Measurements from ENCODE around the gene MYCBP2. TPM values are rescaled to one million over a fixed set of nuclear protein-coding genes. Genes with fewer than 3 reads are reported as not detected.
"Not testable (repeated sequence)": the region's sequence is repeated elsewhere in the genome, so short reads cannot be mapped to it uniquely, and the experiment has no call there.

The MYCBP2 gene
- total and polyA plus RNA-seq, 8 donors = 70.4 to 105 (median 79.1) TPM

- Histone ChIP-seq H3K27me3 (no peaks in the 10 kb centered on the region), H3K9me3 (no peaks in the 10 kb centered on the region), H3K27ac (no peak overlapping the region), H3K4me1 (no peaks in the 10 kb centered on the region), H3K36me3 (peaks cover 0 to 86% of the 10 kb centered on the region in 2 donors), H3K4me3 (no peak overlapping the region)
- TF ChIP-seq CTCF (IDR thresholded peaks at IDR 0.05) = no peak
- DNase-seq (no peak), ATAC-seq (no peak)
- intact Hi-C loops (cut with DNase I) = no loop called here
These were observed 113.2 kb downstream of the MYCBP2 start for GRCh38 chr13:77213644-77214043.

GRCh38 chr13:77207943-77208342 is 119.0 kb downstream of the MYCBP2 start:
- DNase-seq (no peak), ATAC-seq (no peak)
- Histone ChIP-seq H3K36me3 (peaks cover 0 to 65% of the 10 kb centered on the region in 2 donors), H3K27me3 (no peaks in the 10 kb centered on the region), H3K27ac (no peak overlapping the region), H3K4me3 (no peak overlapping the region), H3K4me1 (no peaks in the 10 kb centered on the region), H3K9me3 (no peaks in the 10 kb centered on the region)
- no peak for TF ChIP-seq CTCF (IDR thresholded peaks at IDR 0.05)
- intact Hi-C loops (cut with DNase I) = no loop called here

GRCh38 chr13:77198995-77199394 is 127.9 kb downstream of the MYCBP2 start:
- H3K9me3 ChIP-seq; H3K4me1 ChIP-seq; ATAC-seq; intact Hi-C loops (cut with DNase I); H3K27me3 ChIP-seq; H3K4me3 ChIP-seq; H3K27ac ChIP-seq; DNase-seq: not testable (repeated sequence)
- peaks cover 0 to 42% of the 10 kb centered on the region in 2 donors for H3K36me3 ChIP-seq

- H3K4me3 ChIP-seq = no peak overlapping the region
- H3K27ac ChIP-seq = no peak overlapping the region
- H3K4me1 ChIP-seq = no peaks in the 10 kb centered on the region
- H3K27me3 ChIP-seq = no peaks in the 10 kb centered on the region
- intact Hi-C loops (cut with DNase I) = no loop called here
- H3K9me3 ChIP-seq = no peaks in the 10 kb centered on the region
- no peak for ATAC-seq
- H3K36me3 ChIP-seq = peaks cover 0 to 69% of the 10 kb centered on the region in 2 donors
- TF ChIP-seq CTCF (IDR thresholded peaks at IDR 0.05) = no peak
- DNase-seq = no peak
These were observed 130.8 kb downstream of the MYCBP2 start for GRCh38 chr13:77196052-77196618.

GRCh38 chr13:77190349-77190958 is 136.4 kb downstream of the MYCBP2 start:
- H3K4me1 ChIP-seq = no peaks in the 10 kb centered on the region
- intact Hi-C loops (cut with DNase I) = no loop called here
- H3K36me3 ChIP-seq = peaks cover 0 to 71% of the 10 kb centered on the region in 2 donors
- no peaks in the 10 kb centered on the region for H3K27me3 ChIP-seq
- H3K4me3 ChIP-seq = no peak overlapping the region
- H3K27ac ChIP-seq = no peak overlapping the region
- ATAC-seq = no peak
- no peaks in the 10 kb centered on the region for H3K9me3 ChIP-seq
- TF ChIP-seq CTCF (IDR thresholded peaks at IDR 0.05) = no peak
- DNase-seq = no peak

GRCh38 chr13:77185721-77186120 is 141.2 kb downstream of the MYCBP2 start:
- Histone ChIP-seq H3K9me3 (no peaks in the 10 kb centered on the region), H3K27ac (no peak overlapping the region), H3K4me1 (no peaks in the 10 kb centered on the region), H3K27me3 (no peaks in the 10 kb centered on the region), H3K4me3 (no peak overlapping the region), H3K36me3 (peaks cover 0 to 59% of the 10 kb centered on the region in 2 donors)
- DNase-seq = no peak
- intact Hi-C loops (cut with DNase I) = no loop called here
- no peak for ATAC-seq
- no peak for TF ChIP-seq CTCF (IDR thresholded peaks at IDR 0.05)
